Heart left ventricle (tissue), 16 donors: ENCODE measurements around the gene TSPAN15. TPM values are rescaled to one million over a fixed set of nuclear protein-coding genes. Genes with fewer than 3 reads are reported as not detected.

ENCODE experiments used
- ATAC-seq, 4 donors: fragments of 200-7000 bp; cut with Tn5 transposase; one replicate each; pipeline ENCODE4 v1.9.1; 2020 to 2022; ENCODE audit warnings: moderate library complexity in 4 of 4, mild to moderate bottlenecking in 3 of 4, moderate number of reproducible peaks in 1 of 4
- DNase-seq, 5 donors: peaks; one replicate each; pipeline ENCODE4 v3.0.0-alpha.2; 2020
- H3K27ac ChIP-seq, 12 donors: fragments of 200-600 bp; sonication (generic) in 4 of 12; one replicate each; pipeline versions ENCODE4 v1.5.0 to v1.8.0; 2016 to 2022; ENCODE audit warnings: mild to moderate bottlenecking in 2 of 12
- H3K27me3 ChIP-seq, 9 donors: fragments of 200-600 bp; sonication (generic) in 2 of 9; one replicate each; pipeline versions ENCODE4 v1.5.1 to v1.8.0; 2016 to 2022; ENCODE audit warnings: mild to moderate bottlenecking in 3 of 9
- H3K36me3 ChIP-seq, 9 donors: fragments of 200-600 bp; sonication (generic) in 2 of 9; one replicate each; pipeline versions ENCODE4 v1.5.0 to v1.8.0; 2018 to 2022; ENCODE audit warnings: mild to moderate bottlenecking in 2 of 9
- H3K4me1 ChIP-seq, 12 donors: fragments of 200-600 bp; sonication (generic) in 4 of 12; one replicate each; pipeline versions ENCODE4 v1.5.0 to v1.8.0; 2016 to 2022; ENCODE audit warnings: mild to moderate bottlenecking in 3 of 12
- H3K4me3 ChIP-seq, 12 donors: fragments of 200-600 bp; sonication (generic) in 4 of 12; one replicate each; pipeline versions ENCODE4 v1.5.0 to v1.8.0; 2017 to 2022; ENCODE audit warnings: mild to moderate bottlenecking in 9 of 12, moderate library complexity in 4 of 12
- H3K9me3 ChIP-seq, 12 donors: fragments of 200-600 bp; sonication (generic) in 4 of 12; one replicate each; pipeline versions ENCODE4 v1.5.0 to v1.8.0; 2016 to 2022; ENCODE audit warnings: mild to moderate bottlenecking in 1 of 12
- POLR2A ChIP-seq, 2 donors: fragments of 450-650 bp; IDR thresholded peaks; one replicate each; pipeline ENCODE4 v1.6.1; 2017; ENCODE audit warnings: antibody characterized with exemption in 2 of 2, mild to moderate bottlenecking in 2 of 2, moderate library complexity in 2 of 2
- WGBS, 4 donors: extraction: QIAGEN DNeasy Blood & Tissue Kit in 2 of 4; methylation state at CpG; one replicate each; pipeline versions ENCODE4 v1.1.5 to v1.1.7; 2013 to 2018; 5-methylcytosine and 5-hydroxymethylcytosine counted together
- intact Hi-C, 10 donors: fragments of 100-400 bp; cut with DNase I; formaldehyde crosslinking; loops; one replicate each; pipeline versions ENCODE4 v1.11.1 to v1.14.2; 2022
- polyA plus RNA-seq, 2 donors: library from polyadenylated mRNA; stranded (reverse); fragments of 200-250 nt; gene quantifications; one replicate each; pipeline ENCODE4 v1.2.3, GENCODE V29; 2013
- total RNA-seq, 9 donors: library from RNA; depleted of rRNA in 2 of 9; stranded (reverse); fragments of >200 nt in 2 of 9; fragmentation: NEBNext Ultra II Directional in 3 of 9; extraction: Animal tissue kit (Norgen Biotek cat#: 25700) in 3 of 9; gene quantifications; one replicate each; pipeline versions ENCODE4 v1.1.0 to v1.2.4, GENCODE V29; 2016 to 2023
- TF ChIP-seq, protein P1 (sequence below), 12 donors: fragments of 200-600 bp; sonication (generic) in 4 of 12; IDR thresholded peaks; one replicate each; pipeline versions ENCODE4 v1.5.0 to v1.8.0; 2018 to 2022; ENCODE audit warnings: antibody characterized with exemption in 12 of 12, mild to moderate bottlenecking in 5 of 12
- donor health status: ischemic (EF 13 %, LVEDD 7.1; RV severe dilation, severe dysfunction).
- donor health status: healthy with polysubstance abuse.
- donor health status: DM: no; HTN: yes; CAD: no.
- donor health status: DM: no; HTN: no; CAD: no.
- donor health status: ischemic (EF 25% LVEDD 6.9; RV normal size, moderate dysfunction).
- donor health status: ischemic (EF 25% LVEDD 5.7; RV mildly dilated, moderate dysfunction).
- donor health status: healthy.
- donor health status: DM: yes; HTN: yes; CAD: no.
- donor health status: ischemic (EF 35%, LVEDD 5.7; RV mildly dilated, moderate dysfunction).
- donor health status: nonischemic (EF 11% LVEDD 7.7; RV severe dilation, severe dysfunction).
- donor health status: DM: yes; HTN: yes; CAD: no.
- donor health status: PGD.
- donor health status: ischemic (EF 29% LVEDD 5.4; RV normal size, mild dysfunction).
- donor health status: nonischemic (EF 23%, LVEDD 6.1; RV moderate dilation, normal function).

The TSPAN15 gene
- total and polyA plus RNA-seq, 11 donors: 4.5 to 20.2 (median 11.1) TPM

DNA sequence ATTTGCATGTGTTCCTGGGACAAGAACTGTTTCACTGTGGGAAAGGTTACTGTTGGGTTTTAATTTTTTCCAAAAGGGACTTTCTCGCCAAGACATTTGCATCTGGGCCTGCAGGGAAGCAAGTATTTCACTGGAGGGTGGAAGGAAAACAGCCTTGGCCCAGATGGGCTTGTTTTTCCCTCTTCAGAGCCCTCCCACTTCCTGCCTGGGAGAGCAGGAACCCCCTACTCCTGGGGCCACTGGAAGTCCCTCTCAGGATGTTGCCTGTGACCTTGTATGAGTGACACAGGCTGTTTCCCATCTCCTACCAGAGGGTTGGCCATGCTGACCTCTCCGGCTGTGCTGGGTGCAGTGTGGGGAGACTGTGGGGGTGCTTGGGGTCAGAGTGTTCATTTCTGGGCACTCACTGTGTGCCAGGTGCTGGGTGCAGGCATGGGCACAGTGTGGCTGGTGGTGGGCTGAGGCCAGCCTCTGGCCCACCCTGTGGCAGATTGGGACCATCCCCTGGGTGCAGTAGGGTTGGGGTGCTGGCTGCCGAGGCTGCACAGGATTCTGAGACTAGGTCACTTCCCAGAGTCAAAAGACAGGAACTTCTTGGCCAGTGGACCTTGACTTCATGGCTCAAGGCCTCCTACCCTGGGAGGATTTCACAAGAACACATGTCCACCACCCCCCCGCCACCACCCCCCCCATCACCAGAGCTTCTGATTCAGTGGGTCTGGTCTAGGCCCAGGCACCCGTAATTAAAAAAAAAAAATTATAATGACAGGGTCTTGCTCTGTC lies 10.2 kb downstream of the TSPAN15 start:
- ATAC-seq (peak; percentile 49 to 84 (median 57)), DNase-seq (peak in 4 of 5 donors; percentile 55 to 70 (median 63))
- no peaks in the 10 kb centered on the region for H3K27me3 ChIP-seq
- no peak for TF ChIP-seq POLR2A (IDR thresholded peaks at IDR 0.05)
- TF ChIP-seq, protein P1, sequence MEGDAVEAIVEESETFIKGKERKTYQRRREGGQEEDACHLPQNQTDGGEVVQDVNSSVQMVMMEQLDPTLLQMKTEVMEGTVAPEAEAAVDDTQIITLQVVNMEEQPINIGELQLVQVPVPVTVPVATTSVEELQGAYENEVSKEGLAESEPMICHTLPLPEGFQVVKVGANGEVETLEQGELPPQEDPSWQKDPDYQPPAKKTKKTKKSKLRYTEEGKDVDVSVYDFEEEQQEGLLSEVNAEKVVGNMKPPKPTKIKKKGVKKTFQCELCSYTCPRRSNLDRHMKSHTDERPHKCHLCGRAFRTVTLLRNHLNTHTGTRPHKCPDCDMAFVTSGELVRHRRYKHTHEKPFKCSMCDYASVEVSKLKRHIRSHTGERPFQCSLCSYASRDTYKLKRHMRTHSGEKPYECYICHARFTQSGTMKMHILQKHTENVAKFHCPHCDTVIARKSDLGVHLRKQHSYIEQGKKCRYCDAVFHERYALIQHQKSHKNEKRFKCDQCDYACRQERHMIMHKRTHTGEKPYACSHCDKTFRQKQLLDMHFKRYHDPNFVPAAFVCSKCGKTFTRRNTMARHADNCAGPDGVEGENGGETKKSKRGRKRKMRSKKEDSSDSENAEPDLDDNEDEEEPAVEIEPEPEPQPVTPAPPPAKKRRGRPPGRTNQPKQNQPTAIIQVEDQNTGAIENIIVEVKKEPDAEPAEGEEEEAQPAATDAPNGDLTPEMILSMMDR (IDR thresholded peaks at IDR 0.05): no peak
- intact Hi-C loops: no loop called here
- H3K9me3 ChIP-seq: no peaks in the 10 kb centered on the region
- no peak overlapping the region for H3K4me3 ChIP-seq
- H3K27ac ChIP-seq: peak overlapping the region; percentile 64 to 92 (median 74)
- 48 to 67% (median 66%) methylated on average over 3 to 5 of the region's 5 CpGs for WGBS, 4 donors
- H3K4me1 ChIP-seq: peaks cover 5 to 77% (median 60%) of the 10 kb centered on the region in 12 donors
- H3K36me3 ChIP-seq: peaks cover 0 to 2% (median 0%) of the 10 kb centered on the region in 9 donors

DNA sequence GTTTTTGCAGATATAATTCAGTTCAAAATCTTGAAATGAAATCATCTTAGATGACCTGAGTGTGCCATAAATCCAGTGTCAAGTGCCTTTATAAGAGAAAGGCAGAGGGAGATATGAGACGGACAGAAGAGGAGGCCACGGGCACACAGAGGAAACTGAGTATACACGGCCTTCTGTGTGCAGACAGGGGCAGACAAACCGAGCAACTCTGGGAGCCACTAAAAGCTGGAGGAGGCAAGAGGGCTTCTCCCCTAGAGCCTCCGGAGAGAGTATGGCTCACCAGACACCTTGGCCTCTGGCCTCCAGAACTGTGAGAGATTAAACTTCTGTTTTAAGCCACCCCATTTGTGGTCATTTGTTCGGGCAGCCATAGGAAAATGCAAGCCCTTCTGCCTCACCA lies 12.6 kb downstream of the TSPAN15 start:
- no peak overlapping the region for H3K4me3 ChIP-seq
- H3K36me3 ChIP-seq: no peaks in the 10 kb centered on the region
- WGBS, 4 donors: 61 to 68% (median 67%) methylated on average over 6 of the region's 6 CpGs
- H3K27ac ChIP-seq: peak overlapping the region in 11 of 12 donors; percentile 54 to 92 (median 71)
- no peak for DNase-seq
- H3K4me1 ChIP-seq: peaks cover 5 to 91% (median 64%) of the 10 kb centered on the region in 12 donors
- intact Hi-C loops: no loop called here
- no peaks in the 10 kb centered on the region for H3K9me3 ChIP-seq
- ATAC-seq: no peak
- no peak for TF ChIP-seq POLR2A (IDR thresholded peaks at IDR 0.05)
- TF ChIP-seq, protein P1 (IDR thresholded peaks at IDR 0.05): no peak
- no peaks in the 10 kb centered on the region for H3K27me3 ChIP-seq

DNA sequence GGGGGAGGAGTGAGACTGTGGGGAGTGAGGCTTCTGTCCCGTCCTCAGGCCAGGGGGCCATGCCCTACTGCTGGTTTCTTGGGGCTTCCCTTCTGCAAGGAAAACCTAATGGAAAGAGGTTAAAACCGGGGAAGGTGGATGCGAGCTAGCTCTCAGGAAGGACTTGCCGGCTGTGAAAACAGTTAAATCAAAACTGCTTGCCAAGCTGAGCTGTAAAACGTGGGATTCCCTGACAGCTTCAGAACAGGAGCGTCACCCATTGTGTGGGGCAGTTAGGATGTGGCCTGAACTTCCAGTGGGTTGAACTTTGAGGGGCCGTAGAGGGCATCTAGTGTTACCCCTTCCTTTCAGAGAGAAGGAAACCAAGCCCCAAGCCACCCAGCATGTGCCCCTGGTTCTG lies 13.1 kb downstream of the TSPAN15 start:
- no peak for DNase-seq
- peaks cover 5 to 93% (median 68%) of the 10 kb centered on the region in 12 donors for H3K4me1 ChIP-seq
- H3K4me3 ChIP-seq: no peak overlapping the region
- no peaks in the 10 kb centered on the region for H3K27me3 ChIP-seq
- peak overlapping the region; percentile 54 to 92 (median 68) for H3K27ac ChIP-seq
- peak in 1 of 4 donors; percentile 22 for ATAC-seq
- intact Hi-C loops: no loop called here
- 57 to 68% (median 59%) methylated on average over 7 of the region's 7 CpGs for WGBS, 4 donors
- no peaks in the 10 kb centered on the region for H3K36me3 ChIP-seq
- no peaks in the 10 kb centered on the region for H3K9me3 ChIP-seq
- TF ChIP-seq, protein P1 (IDR thresholded peaks at IDR 0.05): no peak
- TF ChIP-seq POLR2A (IDR thresholded peaks at IDR 0.05): no peak

DNA sequence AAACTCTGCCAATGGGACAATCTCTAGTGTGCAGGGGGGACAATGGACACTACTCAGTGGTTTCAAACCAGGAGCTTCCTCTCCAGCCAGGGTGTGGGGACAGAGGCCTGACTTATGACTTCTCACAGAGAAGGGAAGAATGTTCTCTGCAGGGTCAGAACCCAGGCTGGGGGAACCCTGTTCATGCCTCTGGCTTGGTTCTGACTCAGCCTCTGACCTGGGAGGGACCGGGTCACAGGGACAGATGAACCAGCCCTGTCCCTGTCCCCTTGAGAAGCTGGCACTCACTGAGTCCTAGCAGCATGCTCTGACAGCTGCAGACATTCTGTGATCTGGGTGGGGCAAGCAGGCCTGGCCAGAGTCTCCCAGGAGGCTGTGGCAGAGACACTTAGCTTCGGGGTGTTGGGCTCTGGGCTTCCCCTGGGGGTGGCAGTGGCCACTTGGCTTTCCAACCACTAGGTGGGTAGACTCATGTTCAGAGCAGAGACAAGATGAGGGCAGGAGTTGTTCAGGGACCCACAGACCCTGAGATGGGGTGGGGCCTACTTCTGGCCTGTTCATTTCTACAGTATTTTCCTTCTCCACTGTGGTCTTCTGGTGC lies 13.6 kb downstream of the TSPAN15 start:
- peaks cover 5 to 94% (median 71%) of the 10 kb centered on the region in 12 donors for H3K4me1 ChIP-seq
- peak overlapping the region; percentile 54 to 92 (median 68) for H3K27ac ChIP-seq
- 40 to 71% (median 57%) methylated on average over 1 to 2 of the region's 2 CpGs for WGBS, 4 donors
- no peaks in the 10 kb centered on the region for H3K27me3 ChIP-seq
- H3K9me3 ChIP-seq: no peaks in the 10 kb centered on the region
- TF ChIP-seq, protein P1 (IDR thresholded peaks at IDR 0.05): no peak
- TF ChIP-seq POLR2A (IDR thresholded peaks at IDR 0.05): no peak
- H3K36me3 ChIP-seq: no peaks in the 10 kb centered on the region
- ATAC-seq: peak in 3 of 4 donors; percentile 11 to 61 (median 49)
- no peak overlapping the region for H3K4me3 ChIP-seq
- peak in 1 of 5 donors; percentile 70 for DNase-seq
- intact Hi-C loops: no loop called here
